HG03139 (cell line): ENCODE data around the gene RUSC2.
"Not testable (repeated sequence)": the region's sequence is repeated elsewhere in the genome, so short reads cannot be mapped to it uniquely, and the experiment has no call there.

Experiments
- ATAC-seq: cut with Tn5 transposase; IDR thresholded peaks from one replicate; pipeline ENCODE4 v1.9.1; 2021; ENCODE audit not compliant: unreplicated experiment

RUSC2 gene, protein sequence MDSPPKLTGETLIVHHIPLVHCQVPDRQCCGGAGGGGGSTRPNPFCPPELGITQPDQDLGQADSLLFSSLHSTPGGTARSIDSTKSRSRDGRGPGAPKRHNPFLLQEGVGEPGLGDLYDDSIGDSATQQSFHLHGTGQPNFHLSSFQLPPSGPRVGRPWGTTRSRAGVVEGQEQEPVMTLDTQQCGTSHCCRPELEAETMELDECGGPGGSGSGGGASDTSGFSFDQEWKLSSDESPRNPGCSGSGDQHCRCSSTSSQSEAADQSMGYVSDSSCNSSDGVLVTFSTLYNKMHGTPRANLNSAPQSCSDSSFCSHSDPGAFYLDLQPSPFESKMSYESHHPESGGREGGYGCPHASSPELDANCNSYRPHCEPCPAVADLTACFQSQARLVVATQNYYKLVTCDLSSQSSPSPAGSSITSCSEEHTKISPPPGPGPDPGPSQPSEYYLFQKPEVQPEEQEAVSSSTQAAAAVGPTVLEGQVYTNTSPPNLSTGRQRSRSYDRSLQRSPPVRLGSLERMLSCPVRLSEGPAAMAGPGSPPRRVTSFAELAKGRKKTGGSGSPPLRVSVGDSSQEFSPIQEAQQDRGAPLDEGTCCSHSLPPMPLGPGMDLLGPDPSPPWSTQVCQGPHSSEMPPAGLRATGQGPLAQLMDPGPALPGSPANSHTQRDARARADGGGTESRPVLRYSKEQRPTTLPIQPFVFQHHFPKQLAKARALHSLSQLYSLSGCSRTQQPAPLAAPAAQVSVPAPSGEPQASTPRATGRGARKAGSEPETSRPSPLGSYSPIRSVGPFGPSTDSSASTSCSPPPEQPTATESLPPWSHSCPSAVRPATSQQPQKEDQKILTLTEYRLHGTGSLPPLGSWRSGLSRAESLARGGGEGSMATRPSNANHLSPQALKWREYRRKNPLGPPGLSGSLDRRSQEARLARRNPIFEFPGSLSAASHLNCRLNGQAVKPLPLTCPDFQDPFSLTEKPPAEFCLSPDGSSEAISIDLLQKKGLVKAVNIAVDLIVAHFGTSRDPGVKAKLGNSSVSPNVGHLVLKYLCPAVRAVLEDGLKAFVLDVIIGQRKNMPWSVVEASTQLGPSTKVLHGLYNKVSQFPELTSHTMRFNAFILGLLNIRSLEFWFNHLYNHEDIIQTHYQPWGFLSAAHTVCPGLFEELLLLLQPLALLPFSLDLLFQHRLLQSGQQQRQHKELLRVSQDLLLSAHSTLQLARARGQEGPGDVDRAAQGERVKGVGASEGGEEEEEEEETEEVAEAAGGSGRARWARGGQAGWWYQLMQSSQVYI (N-terminal part only)

DNA sequence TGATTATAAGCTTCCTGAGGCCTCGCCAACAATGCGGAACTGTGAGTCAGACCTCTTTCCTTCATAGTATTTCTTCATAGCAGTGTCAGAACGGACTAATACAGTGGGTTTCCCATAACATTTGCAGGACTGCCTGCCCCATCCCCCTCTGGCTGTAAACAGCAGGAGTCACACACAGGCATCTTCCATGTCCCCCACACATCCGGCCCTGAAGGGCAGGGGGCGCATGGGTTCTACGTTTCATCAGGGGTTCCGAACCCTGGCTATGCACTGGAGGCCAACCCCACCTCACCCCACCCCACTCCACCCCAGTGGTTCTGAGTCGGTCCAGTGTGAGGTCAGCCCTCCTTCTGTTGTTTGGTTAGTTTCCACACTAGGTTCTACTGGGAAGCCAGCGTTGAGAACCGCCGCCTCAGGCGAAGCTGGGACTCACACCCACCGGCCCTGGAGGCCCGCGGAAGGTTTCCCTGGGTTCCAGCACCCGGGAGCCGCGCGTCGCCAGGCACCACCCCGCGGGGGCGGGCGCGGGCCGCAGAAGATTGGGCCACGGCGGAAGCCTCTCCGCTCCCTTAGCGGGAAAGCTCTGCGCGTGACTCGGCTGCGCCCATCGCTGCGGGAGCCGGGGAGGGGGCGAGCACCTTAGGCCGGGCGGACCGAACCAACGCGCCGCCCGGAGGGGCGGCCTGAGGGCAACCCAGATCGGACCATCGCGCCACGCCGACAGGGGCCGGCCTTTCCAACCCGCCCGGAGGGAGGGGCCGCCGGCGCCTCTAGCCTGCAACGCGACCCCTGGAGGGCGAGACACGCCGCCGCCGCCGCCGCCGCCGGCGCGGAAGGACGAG, at the start of gene RUSC2:
TSS of gene RUSC2 (plus strand) at position 799 of the 842 bp plus-strand sequence. CDS start 56,411 bp downstream, outside the sequence.
- no peak for ATAC-seq

DNA sequence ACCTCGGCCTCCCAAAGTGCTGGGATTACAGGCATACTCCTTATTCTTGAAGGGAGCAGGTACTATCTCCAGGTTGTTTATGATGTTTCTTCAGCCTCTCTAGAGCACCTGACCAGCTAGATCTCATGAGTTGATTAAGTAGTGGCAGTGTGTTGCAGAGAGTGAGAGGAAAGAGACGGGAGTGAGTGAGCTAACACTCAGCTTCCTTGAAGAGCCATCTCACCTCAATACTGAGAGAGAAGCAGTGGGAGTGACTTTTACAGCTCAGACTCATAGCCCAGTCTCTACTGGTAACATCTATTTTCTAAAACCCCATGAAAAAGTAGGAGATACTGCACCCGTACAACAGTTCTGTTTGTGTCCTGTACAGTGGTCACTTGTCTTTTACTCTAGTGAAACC, 43.9 kb upstream of the RUSC2 start:
- no peak for ATAC-seq

DNA sequence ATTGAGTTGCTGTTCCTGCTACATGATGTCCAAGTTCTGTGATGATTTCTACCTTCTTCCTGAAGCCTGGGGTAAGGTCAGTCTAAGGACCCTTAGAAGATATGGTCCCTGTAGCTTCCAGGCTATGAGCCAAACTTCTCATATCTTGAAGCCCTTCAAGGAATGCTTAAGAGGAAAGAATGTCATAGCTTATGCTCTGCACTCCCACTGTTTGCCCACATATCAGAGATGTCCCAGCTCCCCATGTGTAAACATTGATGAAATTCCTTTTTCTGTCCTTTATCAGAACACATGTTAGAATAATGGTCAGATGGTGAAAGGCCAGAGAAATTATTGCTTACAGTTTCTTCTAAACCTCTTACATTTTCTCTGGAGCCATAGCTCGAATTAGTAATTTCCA, 41.4 kb upstream of the RUSC2 start:
- no peak for ATAC-seq

DNA sequence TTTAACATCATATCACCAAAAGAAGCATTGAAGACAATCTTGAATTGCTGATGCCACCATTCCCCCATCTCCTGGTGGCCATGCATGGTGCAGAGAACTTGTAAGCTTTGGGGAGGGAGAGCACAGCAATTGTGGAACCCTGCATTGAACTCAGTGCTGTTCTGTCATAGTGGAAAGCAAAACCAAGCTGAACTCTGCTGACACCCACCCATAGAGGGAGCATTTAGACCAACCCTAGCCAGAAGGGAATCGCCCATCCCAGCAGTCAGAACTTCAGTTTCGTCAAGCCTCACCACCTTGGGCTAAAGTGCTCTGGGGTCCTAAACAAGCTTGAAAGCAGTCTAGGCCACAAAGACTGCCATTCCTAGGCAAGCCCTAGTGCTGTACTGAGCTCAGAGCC, 37.4 kb upstream of the RUSC2 start:
- no peak for ATAC-seq

DNA sequence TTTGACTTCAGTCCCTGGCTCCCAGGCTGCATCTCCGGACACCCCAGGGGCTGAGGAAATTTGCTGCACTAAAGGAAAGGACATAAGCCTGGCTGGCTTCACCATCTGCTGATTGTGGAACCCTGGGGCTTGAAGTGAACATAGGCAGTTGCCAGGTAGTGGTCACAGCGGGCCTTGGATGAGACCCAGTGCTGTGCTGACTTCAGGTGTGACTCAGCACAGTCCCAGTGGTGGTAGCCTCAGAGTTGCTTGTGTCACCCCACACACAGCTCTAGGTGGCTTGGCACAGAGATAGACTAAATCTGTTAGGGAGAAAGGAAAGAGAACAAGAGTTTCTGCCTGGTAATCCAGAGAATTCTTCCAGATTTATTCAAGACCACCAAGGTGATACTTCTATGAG, 36.1 kb upstream of the RUSC2 start:
- ATAC-seq, result no peak

DNA sequence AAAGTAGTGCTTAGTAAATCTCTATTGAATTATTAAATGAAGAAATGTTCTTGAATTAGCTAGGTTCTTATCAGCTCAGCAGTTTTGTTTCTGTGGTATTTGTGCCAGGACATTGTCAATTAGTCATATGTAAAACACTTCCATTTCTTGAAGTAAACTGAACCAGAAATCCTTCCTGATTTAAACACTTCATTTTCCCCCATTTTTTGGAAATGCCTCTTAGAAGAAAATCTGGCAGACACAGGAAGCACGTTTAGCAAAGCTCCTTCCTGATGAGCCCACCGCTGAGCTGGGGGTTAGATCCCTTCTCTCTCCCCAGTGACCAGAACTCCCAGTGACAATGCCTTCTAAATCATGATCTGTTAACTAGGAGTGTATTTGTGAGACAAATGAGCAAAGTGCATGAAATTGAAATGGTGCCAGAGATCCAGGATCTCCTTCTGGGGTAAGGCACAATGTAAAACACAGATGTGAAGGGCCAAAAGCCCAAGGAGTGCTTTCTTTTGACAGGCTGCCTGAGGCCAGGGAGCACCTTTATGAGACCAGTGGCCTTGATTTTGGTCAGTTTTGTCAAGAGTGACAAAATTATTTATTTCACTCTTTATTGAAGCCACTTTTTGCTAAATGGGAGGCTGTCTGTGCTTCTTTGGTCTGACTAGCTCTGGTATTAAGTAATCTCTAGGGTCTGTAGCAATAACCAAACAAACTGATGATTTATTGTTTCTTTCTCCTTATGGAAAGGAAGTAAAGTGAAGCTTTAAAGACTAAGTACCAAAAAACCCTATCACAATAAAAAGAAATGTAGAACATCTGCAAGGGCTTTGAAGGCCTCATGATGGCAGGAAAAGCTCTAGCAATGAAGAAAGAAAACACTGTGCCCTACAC, 25.5 kb upstream of the RUSC2 start:
- ATAC-seq, result no peak

DNA sequence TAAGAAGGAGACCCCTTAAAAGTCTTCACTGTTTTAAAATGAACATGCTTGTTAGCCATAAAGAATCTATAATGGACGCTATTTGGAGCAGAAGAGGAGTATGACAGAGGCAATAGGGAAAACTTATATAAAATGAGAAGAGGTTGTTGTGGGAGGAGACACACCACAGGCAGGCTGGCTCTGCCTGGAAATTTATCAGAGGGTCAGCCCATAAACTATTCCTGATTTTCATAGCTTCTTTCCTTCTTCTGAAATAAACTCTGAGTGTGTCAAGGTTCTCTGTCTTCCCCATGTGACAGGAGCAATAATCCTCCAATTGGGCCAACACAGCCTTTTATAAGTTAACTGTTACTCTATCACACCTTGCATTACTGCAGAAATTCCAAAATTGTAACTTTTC, 19.6 kb upstream of the RUSC2 start:
- ATAC-seq, result no peak

DNA sequence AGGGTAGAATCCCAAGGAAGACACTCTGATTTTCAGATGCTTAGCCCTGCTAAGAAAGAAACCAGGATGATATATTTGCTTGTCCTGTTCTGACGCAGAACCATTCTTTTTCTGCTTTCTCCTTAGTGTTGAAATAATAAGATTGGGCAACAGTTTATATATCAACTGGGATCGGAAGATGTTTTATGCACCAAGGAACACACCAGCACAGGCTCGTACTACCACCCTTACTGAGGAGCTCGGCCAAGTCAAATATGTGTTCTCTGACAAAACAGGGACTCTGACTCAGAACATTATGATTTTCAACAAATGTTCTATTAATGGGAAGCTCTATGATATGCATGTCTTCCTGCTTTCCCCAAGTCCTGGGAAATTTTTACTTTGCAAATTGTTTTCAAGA, 19.0 kb upstream of the RUSC2 start:
- ATAC-seq, result no peak

DNA sequence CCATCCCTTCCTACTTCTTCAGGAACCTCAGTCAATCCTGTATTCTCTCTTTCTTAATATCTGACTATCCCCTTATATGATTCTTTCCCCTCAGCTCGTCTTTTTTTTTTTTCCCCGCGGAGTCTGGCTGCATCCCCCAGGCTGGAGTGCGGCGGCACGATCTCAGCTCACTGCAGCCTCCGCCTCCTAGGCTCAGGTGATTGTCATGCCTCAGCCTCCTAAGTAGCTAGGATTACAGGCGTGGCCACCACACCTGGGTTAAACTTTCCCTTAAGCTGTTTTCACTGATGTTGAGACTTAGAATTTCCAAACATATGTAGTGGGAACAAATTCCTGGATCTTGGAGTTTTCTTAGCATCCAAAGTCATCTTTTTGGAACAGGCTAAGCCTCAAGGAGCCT, 13.3 kb upstream of the RUSC2 start:
- ATAC-seq, result no peak

DNA sequence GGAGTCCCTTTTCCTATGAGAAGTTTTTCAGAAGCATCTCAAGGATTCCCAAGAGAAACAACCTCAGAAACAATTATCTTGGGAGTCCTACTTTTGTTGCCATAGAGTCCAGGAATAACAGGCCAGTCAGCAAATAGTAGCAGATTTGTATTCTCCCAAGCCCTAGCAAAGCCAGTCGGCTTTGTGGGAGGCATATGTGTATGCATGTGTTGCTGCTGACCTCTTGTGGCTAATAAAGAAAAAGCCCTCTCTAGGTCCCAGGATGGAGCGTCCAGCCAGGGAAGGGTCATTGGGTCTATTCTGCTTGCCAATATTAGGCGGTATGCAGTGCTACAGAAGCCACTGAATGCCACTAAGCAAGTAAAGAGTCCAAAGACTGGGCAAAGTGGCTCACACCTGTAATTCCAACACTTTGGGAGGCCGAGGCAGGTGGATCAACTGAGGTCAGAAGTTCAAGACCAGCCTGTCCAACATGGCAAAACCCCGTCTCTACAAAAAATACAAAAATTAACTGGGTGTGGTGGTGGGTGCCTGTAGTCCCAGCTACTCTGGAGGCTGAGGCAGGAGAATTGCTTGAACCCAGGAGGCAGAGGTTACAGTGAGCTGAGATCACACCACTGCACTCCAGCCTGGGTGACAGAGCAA, 12.6 kb upstream of the RUSC2 start:
- ATAC-seq, result not testable (repeated sequence)

DNA sequence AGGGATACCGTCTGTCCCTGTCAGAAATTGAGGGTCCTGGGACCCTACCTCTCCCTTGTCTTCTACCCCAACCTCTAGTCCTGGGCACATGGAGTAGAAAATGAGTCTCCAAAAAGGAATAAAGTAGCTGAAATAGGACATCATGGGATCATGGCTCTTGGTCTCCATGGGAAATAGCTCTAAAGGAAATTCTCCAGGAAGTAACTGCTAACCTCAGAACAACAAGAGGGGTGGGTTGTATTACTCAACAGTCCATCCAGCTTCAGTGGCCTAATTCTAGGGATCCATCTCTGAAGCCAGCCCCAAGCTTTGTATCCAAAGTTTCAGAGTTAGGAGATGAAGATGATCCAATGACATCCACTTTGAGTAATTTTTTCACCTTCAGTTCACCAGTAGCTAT, 11.0 kb upstream of the RUSC2 start:
- ATAC-seq, result no peak

DNA sequence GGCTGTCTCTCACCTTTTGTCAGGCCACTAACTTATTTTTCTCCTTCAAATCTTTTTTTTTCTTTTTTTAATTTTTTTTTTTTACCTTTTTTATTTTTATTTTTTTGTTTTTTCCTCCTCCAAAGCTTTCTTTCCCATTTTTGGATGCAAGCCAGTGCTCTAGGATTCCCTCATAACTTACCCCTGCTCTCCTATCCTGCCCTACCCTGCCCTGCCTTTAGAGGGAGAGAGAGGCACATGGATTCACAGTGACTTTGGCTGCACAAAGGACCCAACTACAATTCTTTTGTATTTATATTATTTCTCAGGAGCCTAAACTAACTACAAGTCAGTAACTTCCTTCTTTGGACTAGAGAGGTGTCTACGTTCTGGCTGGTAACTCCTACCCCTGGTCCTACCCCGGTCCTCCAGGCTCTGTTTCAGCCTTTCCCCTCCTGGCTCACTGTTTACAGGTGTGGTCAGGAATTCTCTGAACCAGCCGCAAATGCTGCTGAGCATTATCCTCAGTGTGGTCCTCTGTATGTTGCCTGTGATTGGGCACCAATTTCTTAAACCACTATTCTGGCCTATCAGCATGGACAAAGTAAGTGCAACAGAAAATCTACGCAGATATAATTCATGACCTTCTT, 8.4 kb upstream of the RUSC2 start:
- ATAC-seq, result no peak

DNA sequence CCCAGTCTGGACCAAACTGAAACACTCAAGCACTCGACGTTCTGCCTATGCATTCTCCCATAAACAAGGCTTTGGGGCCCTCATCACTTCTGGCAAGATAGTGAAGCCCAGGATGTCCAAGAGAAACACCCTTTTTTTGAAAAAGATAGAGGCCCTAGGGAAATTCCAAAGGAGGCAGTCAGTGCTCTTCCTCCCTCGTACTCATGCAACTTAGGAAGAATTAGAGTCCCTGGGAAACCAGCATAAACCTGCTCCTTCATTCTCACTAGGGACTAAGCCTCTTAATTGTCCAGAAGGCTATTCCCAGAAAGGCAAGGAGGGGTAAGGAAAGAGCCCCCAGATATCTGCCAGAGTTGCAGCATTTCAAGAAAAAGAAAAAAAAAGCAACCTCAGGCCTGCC, 7.8 kb upstream of the RUSC2 start:
- ATAC-seq, result no peak

DNA sequence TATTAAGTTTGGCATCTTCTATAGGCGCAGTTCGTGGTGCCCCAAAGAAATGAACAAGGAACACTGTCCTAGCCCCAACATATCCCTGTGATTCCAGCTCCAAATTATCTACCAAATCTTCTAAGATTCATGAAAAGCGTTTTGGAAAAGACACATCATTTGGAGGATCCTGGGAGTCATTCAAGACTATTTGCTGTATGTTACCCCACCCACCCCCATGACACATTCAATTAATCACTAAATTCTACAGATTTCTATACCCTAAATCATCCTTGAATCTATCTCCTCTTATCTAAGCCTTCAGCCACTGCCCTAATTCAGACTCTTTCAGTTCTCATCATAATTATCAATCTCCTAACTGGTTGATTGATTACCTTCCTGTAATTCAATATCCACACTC, 5.5 kb upstream of the RUSC2 start:
- no peak for ATAC-seq

DNA sequence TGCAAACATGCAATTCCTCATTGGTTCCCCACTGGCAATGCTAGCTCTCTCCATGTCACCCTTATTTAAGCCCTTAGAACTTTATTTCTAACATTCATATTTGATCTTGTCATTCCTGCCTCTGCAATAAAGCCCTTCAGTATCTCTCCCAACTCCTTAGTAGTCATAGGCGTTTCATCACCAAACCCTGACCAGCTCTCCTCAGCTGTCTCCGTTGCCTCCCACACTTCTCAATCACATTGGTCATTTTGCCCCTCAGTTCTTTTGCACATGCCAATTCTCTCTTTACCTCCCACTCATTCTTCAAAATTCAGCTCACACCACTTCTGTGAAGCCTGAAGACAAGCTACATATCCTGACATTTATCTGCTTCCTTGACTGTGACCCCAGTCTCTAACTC, 2.8 kb upstream of the RUSC2 start:
- no peak for ATAC-seq

DNA sequence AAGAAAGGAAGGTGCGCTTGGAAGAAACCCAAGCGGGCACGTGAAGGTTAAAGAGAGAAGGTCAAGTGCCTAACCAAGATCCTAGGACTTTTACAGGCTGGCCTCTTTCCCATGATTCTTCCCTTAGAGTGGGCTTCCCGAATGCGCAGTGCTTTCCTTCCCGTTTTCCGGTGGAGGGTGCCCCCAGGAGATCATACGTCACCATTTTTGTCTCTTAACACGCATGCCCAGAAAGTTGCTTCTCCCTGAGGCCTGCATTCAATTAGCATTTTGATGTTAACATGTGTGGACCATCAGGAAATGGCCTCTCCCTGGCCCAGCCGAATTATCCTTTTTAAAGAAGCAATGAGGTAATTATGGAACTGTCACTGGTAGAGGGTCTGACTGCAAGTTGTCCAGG, 1.9 kb upstream of the RUSC2 start:
- ATAC-seq, result no peak

DNA sequence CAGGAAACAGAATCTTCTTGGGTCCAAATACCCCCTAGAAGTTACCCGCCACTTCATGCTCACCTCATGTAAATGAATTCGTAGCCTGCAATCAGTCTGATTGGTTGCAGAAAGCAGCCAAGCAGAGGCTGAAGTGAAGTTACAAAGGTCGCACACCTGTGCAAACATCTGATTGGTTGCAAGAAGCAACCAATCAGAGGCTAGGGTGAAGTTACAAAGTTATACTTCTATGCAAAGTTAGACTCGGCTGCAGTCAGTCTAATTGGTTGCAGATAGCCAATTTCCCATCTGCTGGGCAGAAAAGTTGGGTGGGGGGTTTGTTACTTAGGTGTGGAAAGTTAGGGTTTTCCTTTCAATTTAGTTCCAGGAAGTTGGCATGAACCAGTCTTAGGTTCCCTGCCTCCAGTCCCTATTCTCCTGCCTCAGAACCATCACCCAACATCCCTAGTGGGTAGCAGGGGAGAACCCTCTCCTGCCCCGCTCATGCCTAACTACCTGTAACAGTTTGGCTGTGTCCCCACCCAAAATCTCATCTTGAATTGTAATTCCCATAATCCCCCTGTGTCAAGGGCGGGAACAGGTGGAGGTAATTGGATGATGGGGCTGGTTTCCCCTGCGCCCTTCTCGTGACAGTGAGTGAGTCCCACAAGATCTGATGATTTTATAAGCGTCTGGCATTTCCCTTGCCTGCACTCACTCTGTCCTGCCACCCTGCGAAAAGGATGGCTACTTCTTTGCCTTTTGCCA, 1.2 kb upstream of the RUSC2 start:
- no peak for ATAC-seq
